ENCODE measurements around the gene BPIFB1. TPM values are rescaled to one million over a fixed set of nuclear protein-coding genes. Genes with fewer than 3 reads are reported as not detected.

BPIFB1 gene
- total and polyA plus RNA-seq, 2 donors (not counting 3 experiments of a cell fraction or from before 2014, with no cell fraction given), result not detected

- no TSS peak for BruUV-seq (replicated peaks)
- Histone ChIP-seq H3K4me3 (replicated peaks in 1 of 3; ENCODE audit: insufficient read depth in 1 of 3, low read depth in 1 of 3, low read length in 3 of 3) (no peak overlapping the region), H3K36me3 (ENCODE audit: control insufficient read depth in 2 of 2, extremely low read depth in 1 of 2, insufficient read depth in 2 of 2, low read length in 2 of 2) (no peaks in the 10 kb centered on the region), H3K9me3 (replicated peaks; ENCODE audit: control insufficient read depth, insufficient read depth, low read length) (no peaks in the 10 kb centered on the region), H2AFZ (ENCODE audit: low read depth, low read length) (no peak overlapping the region), H3K27ac (ENCODE audit: insufficient read depth, low read depth, low read length) (no peak overlapping the region), H3K4me2 (ENCODE audit: insufficient read depth, low read length) (no peak overlapping the region), H3K27me3 (ENCODE audit: control insufficient read depth in 2 of 2, insufficient read depth in 2 of 2, low read length in 2 of 2) (no peaks in the 10 kb centered on the region), H3K9me1 (replicated peaks; ENCODE audit: control insufficient read depth, extremely low read depth, insufficient read depth, low read length) (no peaks in the 10 kb centered on the region), H3K9ac (replicated peaks; ENCODE audit: extremely low read depth, insufficient read depth, low read length) (no peak overlapping the region), H3K4me1 (ENCODE audit: control insufficient read depth, extremely low read depth, insufficient read depth, low read length) (no peaks in the 10 kb centered on the region), H4K20me1 (replicated peaks; ENCODE audit: control insufficient read depth, extremely low read depth, insufficient read depth, low read length) (no peaks in the 10 kb centered on the region), H3K79me2 (ENCODE audit: control insufficient read depth, insufficient read depth, low read length) (no peaks in the 10 kb centered on the region)
- POLR2A ChIA-PET, result no interaction called here
- CTCF ChIA-PET, result no interaction called here
- TF ChIP-seq MYC (IDR thresholded peaks at IDR 0.05; ENCODE audit: low read depth, low read length), result no peak
- TF ChIP-seq POLR2A (IDR thresholded peaks at IDR 0.05; ENCODE audit: low read depth, low read length), result no peak
- no peak for TF ChIP-seq EZH2 (IDR thresholded peaks at IDR 0.05; ENCODE audit: borderline replicate concordance, low read depth, low read length, severe bottlenecking)
- no peak for TF ChIP-seq FOS (IDR thresholded peaks at IDR 0.05; ENCODE audit: borderline replicate concordance, insufficient read depth, low read length)
- TF ChIP-seq GATA2 (IDR thresholded peaks at IDR 0.05; ENCODE audit: insufficient read depth, insufficient read length, low read depth, low read length), result no peak
- no peak for FAIRE-seq
- no peak for DNase-seq (ENCODE audit: low read depth, low spot score)
- intact Hi-C loops (cut with micrococcal nuclease), result no loop called here
- dilution Hi-C loops (cut with MboI; ENCODE audit: extremely low pct_ligation_motif_present, low sequenced_read_pairs), result no loop called here
Observed at GRCh38 chr20:33267701-33268100, 15.3 kb upstream of the BPIFB1 start.

- Histone ChIP-seq H2AFZ (ENCODE audit: low read depth, low read length) (no peak overlapping the region), H3K4me1 (ENCODE audit: control insufficient read depth, extremely low read depth, insufficient read depth, low read length) (no peaks in the 10 kb centered on the region), H3K9me1 (replicated peaks; ENCODE audit: control insufficient read depth, extremely low read depth, insufficient read depth, low read length) (no peaks in the 10 kb centered on the region), H3K4me2 (ENCODE audit: insufficient read depth, low read length) (no peak overlapping the region), H3K9ac (replicated peaks; ENCODE audit: extremely low read depth, insufficient read depth, low read length) (no peak overlapping the region), H3K36me3 (ENCODE audit: control insufficient read depth in 2 of 2, extremely low read depth in 1 of 2, insufficient read depth in 2 of 2, low read length in 2 of 2) (no peaks in the 10 kb centered on the region), H3K27me3 (ENCODE audit: control insufficient read depth in 2 of 2, insufficient read depth in 2 of 2, low read length in 2 of 2) (peaks cover 0 to 2% of the 10 kb centered on the region in 2 experiments), H3K4me3 (replicated peaks in 1 of 3; ENCODE audit: insufficient read depth in 1 of 3, low read depth in 1 of 3, low read length in 3 of 3) (no peak overlapping the region), H3K27ac (ENCODE audit: insufficient read depth, low read depth, low read length) (no peak overlapping the region), H3K79me2 (ENCODE audit: control insufficient read depth, insufficient read depth, low read length) (no peaks in the 10 kb centered on the region), H3K9me3 (replicated peaks; ENCODE audit: control insufficient read depth, insufficient read depth, low read length) (no peaks in the 10 kb centered on the region), H4K20me1 (replicated peaks; ENCODE audit: control insufficient read depth, extremely low read depth, insufficient read depth, low read length) (no peaks in the 10 kb centered on the region)
- FAIRE-seq, result no peak
- intact Hi-C loops (cut with micrococcal nuclease) (no loop called here), dilution Hi-C loops (cut with MboI; ENCODE audit: extremely low pct_ligation_motif_present, low sequenced_read_pairs) (no loop called here)
- DNase-seq (ENCODE audit: low read depth, low spot score), result no peak
- BruUV-seq (replicated peaks), result no TSS peak
- POLR2A ChIA-PET, result no interaction called here
- CTCF ChIA-PET, result interaction anchor here (1.2 kb wide), 1 partner anchor 10 kb away, joined by 4 read pairs; no protein-coding TSS in a partner anchor
- no peak for TF ChIP-seq POLR2A (IDR thresholded peaks at IDR 0.05; ENCODE audit: low read depth, low read length)
Observed at GRCh38 chr20:33272155-33272873, 10.7 kb upstream of the BPIFB1 start.
